Panc1 (cell line): Measurements from ENCODE around the gene WDR88. TPM values are rescaled to one million over a fixed set of nuclear protein-coding genes. Genes with fewer than 3 reads are reported as not detected.

Experiments used
- ATAC-seq: fragments of 200-7000 bp; cut with Tn5 transposase; 2 replicates; pipeline ENCODE4 v1.9.1; 2020; ENCODE audit warnings: mild to moderate bottlenecking, moderate library complexity
- BruUV-seq: library from RNA; stranded (reverse); fragments of 400-500 nt; replicated peaks from 2 replicates; lab custom pipeline; 2021; lab: Mats Ljungman, UMichigan
- CTCF ChIA-PET: fragments of 300-600 bp; sonication (Branson Sonifier 250); formaldehyde crosslinking; loops from one replicate; lab custom pipeline; 2022; ENCODE audit warnings: antibody characterized with exemption; lab: Charles Lee
- POLR2A ChIA-PET: fragments of 300-600 bp; sonication (Branson Sonifier 250); formaldehyde crosslinking; loops from one replicate; lab custom pipeline; 2022; ENCODE audit warnings: antibody characterized with exemption; lab: Charles Lee
- DNase-seq: peaks from one replicate; pipeline ENCODE4 v3.0.0-alpha.2; 2010; ENCODE audit warnings: low read depth, low spot score
- H3K27ac ChIP-seq: 2 replicates; pipeline ENCODE4 v1.5.1; 2011; ENCODE audit warnings: mild to moderate bottlenecking, low read length, inconsistent platforms
- H3K27me3 ChIP-seq: fragments of 200-500 bp; sonication (Bioruptor generic); 2 replicates; pipeline ENCODE4 v1.6.0; 2014; ENCODE audit warnings: low read length, inconsistent platforms; ENCODE audit not compliant: control insufficient read depth, insufficient read depth
- H3K36me3 ChIP-seq: fragments of 200-500 bp; sonication (Bioruptor generic); 2 replicates; pipeline ENCODE4 v1.5.1; 2014; ENCODE audit warnings: inconsistent platforms, mild to moderate bottlenecking, low read length, moderate library complexity; ENCODE audit not compliant: control insufficient read depth, insufficient read depth
- H3K4me1 ChIP-seq: 2 replicates; pipeline ENCODE4 v1.5.1; 2011; ENCODE audit warnings: inconsistent platforms, mild to moderate bottlenecking, low read length, moderate library complexity; ENCODE audit not compliant: control insufficient read depth, insufficient read depth
- H3K4me3 ChIP-seq, 2 experiments: 2 replicates each; pipeline ENCODE4 v1.5.1; 2011 to 2012; ENCODE audit warnings: low read depth in 2 of 2, low read length in 2 of 2, mild to moderate bottlenecking in 2 of 2, inconsistent platforms in 1 of 2, moderate library complexity in 1 of 2
- H3K9me3 ChIP-seq: fragments of 200-500 bp; sonication (Bioruptor generic); 2 replicates; pipeline ENCODE4 v1.5.1; 2014; ENCODE audit warnings: low read depth, mild to moderate bottlenecking, inconsistent platforms, low read length, moderate library complexity; ENCODE audit not compliant: control insufficient read depth, insufficient read depth
- CTCF ChIP-seq: fragments of 450-650 bp; IDR thresholded peaks from 2 replicates; pipeline ENCODE4 v1.5.1; 2017; ENCODE audit warnings: mild to moderate bottlenecking
- POLR2AphosphoS5 ChIP-seq: IDR thresholded peaks from 2 replicates; pipeline ENCODE4 v1.6.1; 2012; ENCODE audit warnings: mild to moderate bottlenecking, low read depth, low read length, moderate library complexity
- SIN3A ChIP-seq: IDR thresholded peaks from 2 replicates; pipeline ENCODE4 v1.6.1; 2012; ENCODE audit warnings: low read depth, mild to moderate bottlenecking, low read length, moderate library complexity, borderline replicate concordance; ENCODE audit not compliant: insufficient read depth
- TCF7L2 ChIP-seq: IDR thresholded peaks from 2 replicates; pipeline ENCODE4 v1.6.1; 2011; ENCODE audit warnings: mild to moderate bottlenecking, low read depth, low read length, inconsistent platforms
- in situ Hi-C: cut with HindIII; loops from 2 replicates; pipeline ENCODE4 v1.10.0; 2016; ENCODE audit warnings: low sequenced_read_pairs, low pct_unique_long_range_greater_than_20kb
- intact Hi-C: fragments of 100-400 bp; cut with micrococcal nuclease; formaldehyde crosslinking; loops from one replicate; pipeline ENCODE4 v1.10.0; 2022; ENCODE audit not compliant: unreplicated experiment
- total RNA-seq: library from RNA; stranded (reverse); gene quantifications from one replicate; pipeline ENCODE4 v1.2.1, GENCODE V29; 2021; ENCODE audit not compliant: unreplicated experiment
- TF ChIP-seq, protein P1 (sequence below), 2 experiments: IDR thresholded peaks; 2 replicates each; pipeline ENCODE4 v1.6.1; 2011 to 2012; ENCODE audit warnings: low read depth in 2 of 2, control low read depth in 1 of 2, low read length in 1 of 2, mild to moderate bottlenecking in 1 of 2, moderate library complexity in 1 of 2; ENCODE audit not compliant: insufficient read depth in 1 of 2

WDR88 gene
- total RNA-seq, 1 experiment from 2014 or later: 0.31 TPM

GRCh38 chr19:33130433-33130832 lies 1.5 kb upstream of the WDR88 start:
- H3K27ac ChIP-seq: no peak overlapping the region
- peaks cover 11% of the 10 kb centered on the region for H3K4me1 ChIP-seq
- H3K4me3 ChIP-seq: no peak overlapping the region
- ChIA-PET POLR2A (no interaction called here), CTCF (interaction anchor here (1.3 kb wide), 1 partner anchor 54 kb away, joined by 7 read pairs; no protein-coding TSS in a partner anchor)
- in situ Hi-C loops: no loop called here
- TF ChIP-seq TCF7L2 (no peak), POLR2AphosphoS5 (no peak), CTCF (no peak), SIN3A (no peak)
- TF ChIP-seq, protein P1, sequence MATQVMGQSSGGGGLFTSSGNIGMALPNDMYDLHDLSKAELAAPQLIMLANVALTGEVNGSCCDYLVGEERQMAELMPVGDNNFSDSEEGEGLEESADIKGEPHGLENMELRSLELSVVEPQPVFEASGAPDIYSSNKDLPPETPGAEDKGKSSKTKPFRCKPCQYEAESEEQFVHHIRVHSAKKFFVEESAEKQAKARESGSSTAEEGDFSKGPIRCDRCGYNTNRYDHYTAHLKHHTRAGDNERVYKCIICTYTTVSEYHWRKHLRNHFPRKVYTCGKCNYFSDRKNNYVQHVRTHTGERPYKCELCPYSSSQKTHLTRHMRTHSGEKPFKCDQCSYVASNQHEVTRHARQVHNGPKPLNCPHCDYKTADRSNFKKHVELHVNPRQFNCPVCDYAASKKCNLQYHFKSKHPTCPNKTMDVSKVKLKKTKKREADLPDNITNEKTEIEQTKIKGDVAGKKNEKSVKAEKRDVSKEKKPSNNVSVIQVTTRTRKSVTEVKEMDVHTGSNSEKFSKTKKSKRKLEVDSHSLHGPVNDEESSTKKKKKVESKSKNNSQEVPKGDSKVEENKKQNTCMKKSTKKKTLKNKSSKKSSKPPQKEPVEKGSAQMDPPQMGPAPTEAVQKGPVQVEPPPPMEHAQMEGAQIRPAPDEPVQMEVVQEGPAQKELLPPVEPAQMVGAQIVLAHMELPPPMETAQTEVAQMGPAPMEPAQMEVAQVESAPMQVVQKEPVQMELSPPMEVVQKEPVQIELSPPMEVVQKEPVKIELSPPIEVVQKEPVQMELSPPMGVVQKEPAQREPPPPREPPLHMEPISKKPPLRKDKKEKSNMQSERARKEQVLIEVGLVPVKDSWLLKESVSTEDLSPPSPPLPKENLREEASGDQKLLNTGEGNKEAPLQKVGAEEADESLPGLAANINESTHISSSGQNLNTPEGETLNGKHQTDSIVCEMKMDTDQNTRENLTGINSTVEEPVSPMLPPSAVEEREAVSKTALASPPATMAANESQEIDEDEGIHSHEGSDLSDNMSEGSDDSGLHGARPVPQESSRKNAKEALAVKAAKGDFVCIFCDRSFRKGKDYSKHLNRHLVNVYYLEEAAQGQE (IDR thresholded peaks at IDR 0.05; ENCODE audit: insufficient read depth in 1 of 2, low read depth in 2 of 2, low read length in 1 of 2): no peak
- ATAC-seq (no peak), DNase-seq (no peak)
- BruUV-seq: no TSS peak
- no peaks in the 10 kb centered on the region for H3K27me3 ChIP-seq
- intact Hi-C loops: no loop called here
- peaks cover 10% of the 10 kb centered on the region; the same call in 1 of the 2 replicates for H3K36me3 ChIP-seq
- no peaks in the 10 kb centered on the region for H3K9me3 ChIP-seq

GRCh38 chr19:33132425-33132824 lies 511 bp downstream of the WDR88 start:
- Histone ChIP-seq H3K9me3 (no peaks in the 10 kb centered on the region), H3K27ac (no peak overlapping the region), H3K4me3 (no peak overlapping the region), H3K36me3 (peaks cover 2% of the 10 kb centered on the region; the same call in 1 of the 2 replicates), H3K27me3 (no peaks in the 10 kb centered on the region), H3K4me1 (peaks cover 9% of the 10 kb centered on the region)
- peak; percentile 57 for ATAC-seq
- in situ Hi-C loops (no loop called here), intact Hi-C loops (no loop called here)
- ChIA-PET POLR2A (no interaction called here), CTCF (no interaction called here)
- TF ChIP-seq, protein P1 (IDR thresholded peaks at IDR 0.05; ENCODE audit: insufficient read depth in 1 of 2, low read depth in 2 of 2, low read length in 1 of 2): no peak
- no peak for TF ChIP-seq SIN3A
- TF ChIP-seq CTCF: no peak
- TF ChIP-seq POLR2AphosphoS5: no peak
- no peak for TF ChIP-seq TCF7L2
- no TSS peak for BruUV-seq
- DNase-seq: no peak
